Measurements from ENCODE around the gene OR8D2. TPM values are rescaled to one million over a fixed set of nuclear protein-coding genes. Genes with fewer than 3 reads are reported as not detected.

OR8D2 gene
- total and polyA plus RNA-seq, 2 of the 13 experiments (the other 11 are each of a cell fraction or from before 2014, with no cell fraction given): not detected

- no TSS peak for BruUV-seq (replicated peaks)
- no peak for FAIRE-seq
- no peak overlapping the region for H3K9ac ChIP-seq (ENCODE audit: insufficient read depth, low read depth, low read length)
These were observed 25.3 kb downstream of the OR8D2 start for GRCh38 chr11:124294687-124295086.

GRCh38 chr11:124285610-124286344 lies 34.2 kb downstream of the OR8D2 start:
- Histone ChIP-seq H3K27ac (ENCODE audit: extremely low read length, insufficient read depth, low read length) (no peak overlapping the region), H3K9ac (ENCODE audit: insufficient read depth, low read depth, low read length) (no peak overlapping the region), H3K27me3 (ENCODE audit: control insufficient read depth in 1 of 2, insufficient read depth in 2 of 2, low read length in 2 of 2) (no peaks in the 10 kb centered on the region), H4K20me1 (ENCODE audit: insufficient read depth, low read length) (no peaks in the 10 kb centered on the region), H2AFZ (ENCODE audit: low read length) (no peak overlapping the region), H3K79me2 (ENCODE audit: insufficient read depth, low read length) (no peaks in the 10 kb centered on the region), H3K4me1 (ENCODE audit: insufficient read depth, low read length) (no peaks in the 10 kb centered on the region), H3K4me2 (ENCODE audit: low read depth, low read length) (no peak overlapping the region), H3K4me3 (replicated peaks in 1 of 3; ENCODE audit: insufficient read depth in 1 of 3, low read depth in 2 of 3, low read length in 3 of 3) (no peak overlapping the region), H3K9me3 (ENCODE audit: low read length) (peaks cover 34% of the 10 kb centered on the region), H3K36me3 (replicated peaks in 1 of 2; ENCODE audit: control insufficient read depth in 1 of 2, insufficient read depth in 2 of 2, low read length in 2 of 2) (no peaks in the 10 kb centered on the region)
- in situ Hi-C loops (cut with HindIII; ENCODE audit: extremely low pct_ligation_motif_present, low pct_unique_long_range_greater_than_20kb): loop anchor here (10.0 kb wide), 1 partner anchor 61 kb away; no protein-coding TSS in a partner anchor
- CTCF ChIA-PET (ENCODE audit: low intra/inter-chr PET ratio, low total read pairs): no interaction called here
- no peak for FAIRE-seq
- no peak for DNase-seq (ENCODE audit: low spot score)
- BruUV-seq (replicated peaks): no TSS peak
- WGBS (ENCODE audit: low lambda C conversion rate): 0% methylated on average over 3 of the region's 3 CpGs
- intact Hi-C loops (cut with micrococcal nuclease; ENCODE audit: unreplicated experiment): no loop called here
- POLR2A ChIA-PET: no interaction called here
- TF ChIP-seq ZNF446 (CRISPR knock-in tag; IDR thresholded peaks at IDR 0.05) (no peak), CREB1 (IDR thresholded peaks at IDR 0.05) (peak; percentile 83), CREB1 (CRISPR knock-in tag; IDR thresholded peaks at IDR 0.05) (no peak)
- ATAC-seq: no peak

More at GRCh38 chr11:124294687-124295086, 25.3 kb downstream of the OR8D2 start:
- WGBS (ENCODE audit: low lambda C conversion rate): 0% methylated on average over 1 of the region's 1 CpG
- in situ Hi-C loops (cut with HindIII; ENCODE audit: extremely low pct_ligation_motif_present, low pct_unique_long_range_greater_than_20kb): no loop called here
- no peak for DNase-seq (ENCODE audit: low spot score)
- Histone ChIP-seq H3K4me2 (ENCODE audit: low read depth, low read length) (no peak overlapping the region), H3K79me2 (ENCODE audit: insufficient read depth, low read length) (no peaks in the 10 kb centered on the region), H3K27me3 (ENCODE audit: control insufficient read depth in 1 of 2, insufficient read depth in 2 of 2, low read length in 2 of 2) (no peaks in the 10 kb centered on the region), H2AFZ (ENCODE audit: low read length) (no peak overlapping the region), H4K20me1 (ENCODE audit: insufficient read depth, low read length) (no peaks in the 10 kb centered on the region), H3K36me3 (replicated peaks in 1 of 2; ENCODE audit: control insufficient read depth in 1 of 2, insufficient read depth in 2 of 2, low read length in 2 of 2) (no peaks in the 10 kb centered on the region), H3K4me1 (ENCODE audit: insufficient read depth, low read length) (no peaks in the 10 kb centered on the region), H3K27ac (ENCODE audit: extremely low read length, insufficient read depth, low read length) (no peak overlapping the region), H3K9me3 (ENCODE audit: low read length) (peaks cover 8% of the 10 kb centered on the region; the same call in 1 of the 2 replicates), H3K4me3 (replicated peaks in 1 of 3; ENCODE audit: insufficient read depth in 1 of 3, low read depth in 2 of 3, low read length in 3 of 3) (no peak overlapping the region)
- no peak for ATAC-seq
- intact Hi-C loops (cut with micrococcal nuclease; ENCODE audit: unreplicated experiment): no loop called here
- TF ChIP-seq ATRX (CRISPR knock-in tag; IDR thresholded peaks at IDR 0.05; ENCODE audit: borderline replicate concordance): no peak
- CTCF ChIA-PET (ENCODE audit: low intra/inter-chr PET ratio, low total read pairs): no interaction called here
- POLR2A ChIA-PET: no interaction called here
